NT2/D1 (cell line): ENCODE measurements around the gene ZSWIM8.

Experiments
- YY1 ChIP-seq: IDR thresholded peaks from 2 replicates; pipeline ENCODE4 v1.6.1; 2011; ENCODE audit not compliant: insufficient read length, insufficient read depth
- ZNF274 ChIP-seq: IDR thresholded peaks from 2 replicates; pipeline ENCODE4 v1.6.1; 2011; ENCODE audit warnings: mild to moderate bottlenecking, low read depth, low read length

- no peak for TF ChIP-seq YY1
- TF ChIP-seq ZNF274: no peak
Measured at GRCh38 chr10:73824146-73824725, 38.8 kb downstream of the ZSWIM8 start.
